CMK (cell line): Measurements from ENCODE around the gene MTFMT.
A peak's percentile ranks its signal among the peaks of the same experiment; 100 is the strongest.
"Not testable (repeated sequence)": the region's sequence is repeated elsewhere in the genome, so short reads cannot be mapped to it uniquely, and the experiment has no call there.

Source experiments
- DNase-seq: peaks from one replicate; pipeline ENCODE4 v3.0.0-alpha.2; 2010; ENCODE audit warnings: low read depth

The MTFMT gene

GRCh38 chr15:65038836-65039235 lies 9.4 kb upstream of the MTFMT start:
- no peak for DNase-seq

- DNase-seq = no peak
Measured at GRCh38 chr15:65038428-65038827, 9.0 kb upstream of the MTFMT start.

GRCh38 chr15:65037309-65037708 lies 7.9 kb upstream of the MTFMT start:
- no peak for DNase-seq

GRCh38 chr15:65034719-65035118 lies 5.3 kb upstream of the MTFMT start:
- DNase-seq = no peak

GRCh38 chr15:65033659-65034269 lies 4.3 kb upstream of the MTFMT start:
- no peak for DNase-seq

- no peak for DNase-seq
Measured at GRCh38 chr15:65032801-65033537, 3.5 kb upstream of the MTFMT start.

GRCh38 chr15:65029736-65030208 lies 333 bp upstream of the MTFMT start:
- no peak for DNase-seq

- DNase-seq = no peak
Measured at GRCh38 chr15:65028338-65028737, 1.1 kb downstream of the MTFMT start.

- no peak for DNase-seq
Measured at GRCh38 chr15:65027593-65027992, 1.8 kb downstream of the MTFMT start.

GRCh38 chr15:65026756-65027155 lies 2.7 kb downstream of the MTFMT start:
- DNase-seq = no peak

GRCh38 chr15:65021488-65021887 lies 8.0 kb downstream of the MTFMT start:
- no peak for DNase-seq

- no peak for DNase-seq
Measured at GRCh38 chr15:65020419-65020818, 9.0 kb downstream of the MTFMT start.

- not testable (repeated sequence) for DNase-seq
Measured at GRCh38 chr15:65011198-65011597, 18.2 kb downstream of the MTFMT start.

- no peak for DNase-seq
Measured at GRCh38 chr15:65008983-65009382, 20.5 kb downstream of the MTFMT start.

GRCh38 chr15:65006876-65007275 lies 22.6 kb downstream of the MTFMT start:
- no peak for DNase-seq

GRCh38 chr15:65004993-65005392 lies 24.4 kb downstream of the MTFMT start:
- DNase-seq = no peak

GRCh38 chr15:64997745-64998375 lies 31.6 kb downstream of the MTFMT start:
- DNase-seq = no peak

GRCh38 chr15:64997066-64997465 lies 32.4 kb downstream of the MTFMT start:
- no peak for DNase-seq

GRCh38 chr15:64993290-64993689 lies 36.1 kb downstream of the MTFMT start:
- no peak for DNase-seq

GRCh38 chr15:64991536-64992135 lies 37.8 kb downstream of the MTFMT start:
- no peak for DNase-seq

- DNase-seq = no peak
Measured at GRCh38 chr15:64990168-64990470, 39.3 kb downstream of the MTFMT start.

GRCh38 chr15:64989416-64990167 lies 39.8 kb downstream of the MTFMT start, which contains the start of gene SPG21:
Gene SPG21, minus strand, starts transcription at chr15:64989914. Its CDS starts 6,345 bp downstream, at chr15:64983569.
- peak; percentile 76 for DNase-seq
